H7 (cell line): ENCODE data around the gene ASPSCR1. TPM values are rescaled to one million over a fixed set of nuclear protein-coding genes. Genes with fewer than 3 reads are reported as not detected.
A peak's percentile ranks its signal among the peaks of the same experiment; 100 is the strongest.

ENCODE experiments used
- DNase-seq: peaks from one replicate; pipeline ENCODE4 v3.0.0; 2012
- H3K27me3 ChIP-seq: 2 replicates; pipeline ENCODE4 v1.6.0; 2011; ENCODE audit warnings: mild to moderate bottlenecking, low read length; ENCODE audit not compliant: control insufficient read depth, insufficient read depth
- H3K36me3 ChIP-seq: replicated peaks from 2 replicates; pipeline ENCODE4 v1.5.1; 2011; ENCODE audit warnings: low read length; ENCODE audit not compliant: control insufficient read depth, insufficient read depth
- H3K4me3 ChIP-seq: 2 replicates; pipeline ENCODE4 v1.5.1; 2011; ENCODE audit warnings: low read depth, mild to moderate bottlenecking, control low read depth, low read length, moderate library complexity; ENCODE audit not compliant: insufficient read depth
- total RNA-seq: library from RNA; depleted of rRNA; stranded (reverse); fragments of >200 nt; shearing (Covaris generic); gene quantifications from 2 replicates; pipeline ENCODE4 v1.2.3, GENCODE V29; 2014; rRNA removed

The ASPSCR1 gene, protein sequence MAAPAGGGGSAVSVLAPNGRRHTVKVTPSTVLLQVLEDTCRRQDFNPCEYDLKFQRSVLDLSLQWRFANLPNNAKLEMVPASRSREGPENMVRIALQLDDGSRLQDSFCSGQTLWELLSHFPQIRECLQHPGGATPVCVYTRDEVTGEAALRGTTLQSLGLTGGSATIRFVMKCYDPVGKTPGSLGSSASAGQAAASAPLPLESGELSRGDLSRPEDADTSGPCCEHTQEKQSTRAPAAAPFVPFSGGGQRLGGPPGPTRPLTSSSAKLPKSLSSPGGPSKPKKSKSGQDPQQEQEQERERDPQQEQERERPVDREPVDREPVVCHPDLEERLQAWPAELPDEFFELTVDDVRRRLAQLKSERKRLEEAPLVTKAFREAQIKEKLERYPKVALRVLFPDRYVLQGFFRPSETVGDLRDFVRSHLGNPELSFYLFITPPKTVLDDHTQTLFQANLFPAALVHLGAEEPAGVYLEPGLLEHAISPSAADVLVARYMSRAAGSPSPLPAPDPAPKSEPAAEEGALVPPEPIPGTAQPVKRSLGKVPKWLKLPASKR
- total RNA-seq: 62.1 and 65.8 TPM in 2 replicates

DNA sequence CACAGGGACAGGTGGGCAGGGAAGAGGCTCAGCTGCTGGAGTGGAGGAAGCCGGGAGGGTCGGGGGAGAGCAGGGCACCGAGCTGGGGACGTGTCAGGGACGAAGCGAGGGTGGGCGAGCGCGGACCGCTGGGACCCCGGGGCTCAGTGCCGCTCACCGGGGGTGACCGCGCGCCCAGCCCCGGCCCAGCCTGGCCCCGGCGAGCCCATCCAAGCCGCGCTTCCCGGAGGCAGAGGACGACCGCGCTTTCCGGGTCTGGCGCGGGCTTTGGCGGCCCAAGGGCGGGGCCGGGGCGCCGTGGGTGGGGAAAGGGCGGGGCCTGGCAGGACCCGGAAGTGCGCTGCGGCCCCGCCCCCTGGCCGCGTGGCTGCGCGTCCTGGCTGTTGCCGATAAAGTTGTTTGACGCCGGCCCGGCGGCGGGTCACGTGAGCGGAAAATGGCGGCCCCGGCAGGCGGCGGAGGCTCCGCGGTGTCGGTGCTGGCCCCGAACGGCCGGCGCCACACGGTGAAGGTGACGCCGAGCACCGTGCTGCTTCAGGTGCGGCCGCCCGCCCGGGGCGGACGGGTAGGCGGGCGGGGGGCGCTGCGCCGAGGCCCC, at the start of gene ASPSCR1:
TSS of gene ASPSCR1 (plus strand) at position 419 of the 598 bp plus-strand sequence. CDS start at position 437, 18 bp downstream.
- peak within 1 kb of the TSS; percentile 86 for H3K4me3 ChIP-seq
- H3K27me3 ChIP-seq: peaks cover 12% of the 10 kb centered on the region
- peak; percentile 98 for DNase-seq
- H3K36me3 ChIP-seq: peaks cover 3% of the 10 kb centered on the region; the same call in 1 of the 2 replicates

DNA sequence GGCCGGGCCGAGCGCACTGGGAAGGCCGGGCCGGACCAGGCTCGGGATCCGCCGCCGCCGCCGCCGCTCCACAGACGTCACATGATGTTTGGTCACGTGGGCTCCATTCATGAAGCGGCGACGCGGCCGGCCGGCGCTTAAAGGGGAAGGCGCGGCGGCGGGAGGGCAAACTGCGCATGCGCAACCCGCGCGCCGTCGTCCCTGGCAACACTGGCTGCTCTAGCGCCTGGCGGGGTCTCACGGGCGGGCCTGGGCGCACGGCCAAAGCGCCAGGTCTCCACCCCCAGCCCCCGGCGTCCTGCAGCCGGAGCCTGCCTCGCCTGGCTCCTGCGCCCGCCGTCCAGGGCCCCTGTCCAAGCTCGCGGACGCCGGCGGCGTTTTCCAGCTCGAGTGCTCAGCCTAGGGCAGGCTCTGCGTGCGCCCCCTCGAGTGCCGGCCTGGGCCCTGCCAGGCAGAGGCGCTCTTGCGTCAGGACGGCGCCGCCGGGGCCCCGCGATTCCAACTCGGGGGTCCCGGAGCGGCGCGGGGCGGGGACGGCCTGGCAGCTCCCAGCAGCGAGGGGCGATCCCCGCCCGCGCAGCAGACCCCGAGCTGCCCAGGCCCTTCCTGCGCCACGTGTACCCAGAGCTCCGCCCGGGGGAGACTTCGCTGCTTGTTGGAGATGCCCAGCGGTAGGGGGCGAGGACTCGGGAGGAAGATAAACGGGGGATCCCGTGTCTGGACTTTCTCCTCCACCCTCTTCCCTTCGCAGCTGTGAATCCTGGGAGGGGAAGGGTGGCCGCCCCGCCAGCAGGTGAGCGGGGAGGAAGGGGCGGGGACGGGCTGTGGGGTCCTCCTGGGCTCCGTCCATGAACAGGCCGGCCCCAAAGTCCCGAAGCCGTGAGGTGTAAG, 49.5 kb upstream of the ASPSCR1 start, which contains the start of gene MAFG:
TSS of gene MAFG (minus strand) at position 83 of the 891 bp plus-strand sequence. CDS start 4,550 bp downstream, outside the sequence.
- Histone ChIP-seq H3K4me3 (peak within 1 kb of the TSS; percentile 68), H3K36me3 (no peaks in the 10 kb centered on the region), H3K27me3 (peaks cover 10% of the 10 kb centered on the region)
- peak; percentile 99 for DNase-seq

DNA sequence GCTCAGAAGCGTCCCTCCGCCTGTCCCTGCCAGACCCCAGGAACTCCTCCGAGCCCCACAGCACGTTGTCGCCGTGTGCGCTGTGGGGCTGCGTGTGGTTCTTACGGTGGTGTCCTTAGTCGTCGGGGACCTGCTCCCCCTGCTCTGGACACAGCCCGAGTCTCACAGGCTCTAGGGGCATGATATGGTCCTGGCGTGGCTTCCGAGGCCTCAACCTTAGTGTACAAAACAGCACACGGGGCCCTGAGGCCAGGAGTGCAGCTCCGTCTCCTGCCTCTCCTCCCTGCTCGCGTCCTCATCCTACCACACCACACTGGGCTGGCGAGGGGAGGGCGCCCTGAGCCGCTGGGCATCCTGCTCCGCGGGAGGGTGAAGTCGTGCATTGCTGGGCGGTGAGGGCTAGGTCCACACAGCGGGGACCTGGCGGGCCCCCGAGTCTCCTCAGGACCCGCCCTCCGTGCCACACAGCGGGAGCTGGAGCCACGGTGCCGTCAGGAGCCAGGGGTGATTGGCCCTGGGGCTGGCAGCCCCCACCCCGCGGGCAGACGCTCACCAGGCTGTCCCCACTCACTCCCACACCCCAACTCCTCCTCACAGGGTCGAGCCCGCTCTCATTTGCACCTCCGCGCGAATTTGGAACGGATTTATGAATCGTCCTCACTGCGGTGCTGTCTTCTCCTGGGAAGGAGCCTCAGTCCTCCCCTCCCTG, 48.7 kb upstream of the ASPSCR1 start:
- Histone ChIP-seq H3K27me3 (peaks cover 10% of the 10 kb centered on the region), H3K36me3 (peaks cover 3% of the 10 kb centered on the region; the same call in 1 of the 2 replicates), H3K4me3 (peak overlapping the region; percentile 68)
- peak; percentile 79 for DNase-seq

DNA sequence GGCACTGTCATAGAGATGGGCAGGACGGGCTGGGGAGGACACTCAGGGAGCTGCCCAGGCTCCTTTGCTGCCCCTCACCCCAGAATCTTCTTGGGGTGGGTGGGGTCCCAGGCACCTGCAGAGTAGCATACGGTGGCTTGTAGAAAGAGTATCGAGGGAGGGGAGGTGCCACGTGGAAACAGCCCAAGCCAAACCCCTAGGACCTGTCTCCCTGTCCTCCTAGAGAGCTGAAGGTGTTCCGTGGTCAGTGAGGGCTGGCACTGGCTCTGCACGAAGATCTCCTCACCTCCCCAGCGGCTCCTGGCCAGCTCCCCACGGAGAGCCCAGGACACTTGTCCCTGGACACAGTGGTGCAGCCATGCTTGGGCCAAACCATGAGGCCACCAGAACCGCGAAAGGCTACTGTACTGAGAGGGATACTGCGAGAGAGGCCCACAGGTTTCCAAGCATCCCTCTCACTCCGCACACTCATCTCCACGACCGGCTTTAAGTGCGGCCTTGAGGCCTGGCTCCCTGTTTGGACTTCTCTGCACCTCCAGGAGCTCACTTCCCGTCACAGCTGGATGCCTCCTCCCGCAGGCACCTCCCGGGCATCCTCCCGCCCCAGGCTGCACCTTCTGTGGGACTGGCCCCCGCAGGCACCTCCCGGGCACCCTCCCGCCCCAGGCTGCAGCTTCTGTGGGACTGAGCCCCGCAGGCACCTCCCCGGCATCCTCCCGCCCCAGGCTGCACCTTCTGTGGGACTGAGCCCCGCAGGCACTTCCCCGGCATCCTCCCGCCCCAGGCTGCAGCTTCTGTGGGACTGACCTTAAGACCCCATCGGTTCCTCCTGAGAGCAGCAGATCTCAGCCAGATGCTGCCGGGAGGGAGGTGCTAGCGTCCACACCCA, 47.9 kb upstream of the ASPSCR1 start:
- H3K36me3 ChIP-seq: peaks cover 6% of the 10 kb centered on the region
- H3K4me3 ChIP-seq: no peak overlapping the region
- DNase-seq: no peak
- peaks cover 10% of the 10 kb centered on the region for H3K27me3 ChIP-seq

DNA sequence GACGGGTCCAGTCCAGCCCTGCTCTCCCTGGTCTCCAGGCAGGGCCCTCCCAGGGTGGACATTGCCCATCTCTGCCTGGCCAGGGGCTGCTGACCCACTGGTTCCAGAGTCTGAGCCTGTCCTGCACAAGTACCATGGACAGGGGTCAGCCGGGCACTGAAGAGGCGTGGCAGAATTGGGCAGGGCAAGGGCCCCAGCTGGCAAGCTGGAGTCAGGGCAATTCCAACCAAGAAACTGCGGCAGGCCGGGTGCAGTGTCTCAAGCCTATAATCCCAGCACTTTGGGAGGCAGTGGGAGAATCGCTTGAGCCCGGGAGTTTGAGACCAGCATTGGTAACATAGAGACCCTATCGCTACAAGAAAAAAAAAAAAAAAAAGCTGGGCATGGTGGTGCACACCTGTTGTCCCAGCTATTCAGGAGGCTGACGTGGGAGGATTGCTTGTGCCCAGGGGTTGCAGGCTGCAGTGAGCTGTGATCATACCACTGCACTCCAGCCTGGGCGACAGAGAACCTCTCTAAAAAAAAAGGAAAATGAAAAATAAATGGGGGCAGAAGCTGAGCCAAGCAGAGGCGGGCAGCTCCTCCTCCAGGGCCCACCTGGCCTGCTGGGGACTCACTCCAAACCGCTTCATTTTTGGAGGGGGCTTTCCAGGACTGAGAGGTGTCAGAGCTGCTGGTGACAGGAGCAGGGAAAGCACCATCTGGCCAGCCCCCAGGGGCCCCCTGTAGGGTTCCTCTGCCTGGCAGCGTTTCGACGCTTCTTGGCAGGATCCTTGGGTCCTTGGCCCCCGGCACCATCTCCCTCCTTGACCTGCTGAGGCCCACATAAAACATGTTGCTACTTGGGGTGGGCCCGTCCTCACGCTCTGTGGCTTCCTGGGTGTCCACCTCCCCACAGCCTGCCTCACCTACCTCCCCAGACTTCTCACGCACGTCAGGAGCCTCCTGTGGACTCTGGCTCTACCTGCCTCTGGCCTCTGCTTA, 47.0 kb upstream of the ASPSCR1 start:
- H3K4me3 ChIP-seq: no peak overlapping the region

DNA sequence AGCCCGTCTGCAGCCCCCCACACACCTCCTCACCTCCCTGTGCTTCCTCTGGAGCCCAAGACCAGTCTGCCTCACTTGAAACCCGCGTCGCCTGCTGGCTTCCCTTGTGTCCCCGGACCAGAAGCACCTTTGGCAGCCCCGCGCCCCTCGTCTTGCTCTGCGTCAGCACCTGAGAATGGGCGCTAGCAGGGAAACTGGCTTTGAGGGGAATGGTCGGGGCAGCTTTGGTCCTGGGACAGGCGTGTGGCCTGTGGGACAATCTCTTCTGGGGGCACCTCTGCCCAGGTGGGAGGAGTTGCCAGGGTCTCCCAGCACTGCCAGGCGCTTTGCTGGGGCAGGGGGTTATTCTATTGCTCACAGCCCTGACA, 46.3 kb upstream of the ASPSCR1 start:
- DNase-seq: no peak
- Histone ChIP-seq H3K27me3 (peaks cover 10% of the 10 kb centered on the region), H3K4me3 (no peak overlapping the region), H3K36me3 (peaks cover 12% of the 10 kb centered on the region)

More for the DNA sequence above, 47.0 kb upstream of the ASPSCR1 start:
- peaks cover 12% of the 10 kb centered on the region for H3K36me3 ChIP-seq
- H3K27me3 ChIP-seq: peaks cover 10% of the 10 kb centered on the region
- DNase-seq: no peak

DNA sequence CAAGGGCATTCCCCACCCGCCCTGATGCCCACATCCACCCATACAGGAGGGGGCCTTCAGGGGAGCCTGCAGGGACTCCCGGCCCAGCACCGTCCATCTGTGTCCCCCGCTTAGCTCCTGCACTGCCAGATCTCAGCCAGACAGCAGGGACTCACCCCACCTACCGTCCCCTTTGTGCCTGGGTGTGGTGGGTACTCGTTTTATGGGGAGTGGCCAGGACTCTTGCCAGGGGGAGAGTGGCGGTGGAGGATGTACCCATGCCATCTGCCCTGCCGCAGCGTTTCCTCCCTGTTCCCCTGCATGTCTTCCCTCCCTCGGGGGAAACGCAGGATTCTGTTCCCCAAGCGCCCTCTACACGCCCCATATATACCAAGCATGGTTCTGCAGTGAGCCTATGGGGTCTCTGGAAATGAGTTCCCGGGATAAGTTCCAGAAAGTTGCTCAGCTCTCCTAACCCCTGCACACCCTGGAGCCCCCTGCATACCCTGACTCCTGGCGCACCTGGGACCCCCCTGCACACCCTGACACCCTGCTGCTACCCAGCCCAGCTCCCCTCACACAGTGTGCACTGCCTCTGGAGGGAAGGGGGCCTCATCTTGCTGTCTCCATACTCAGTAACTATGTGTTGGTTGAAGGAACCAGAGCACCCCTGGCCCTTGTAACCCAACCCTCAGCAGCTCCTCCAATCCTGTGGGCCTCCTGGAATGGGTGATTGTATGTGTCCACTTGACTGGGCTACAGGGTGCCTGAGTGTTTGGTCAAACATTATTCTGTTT, 45.7 kb upstream of the ASPSCR1 start:
- peaks cover 12% of the 10 kb centered on the region for H3K36me3 ChIP-seq
- peaks cover 10% of the 10 kb centered on the region for H3K27me3 ChIP-seq
- no peak for DNase-seq
- H3K4me3 ChIP-seq: no peak overlapping the region

DNA sequence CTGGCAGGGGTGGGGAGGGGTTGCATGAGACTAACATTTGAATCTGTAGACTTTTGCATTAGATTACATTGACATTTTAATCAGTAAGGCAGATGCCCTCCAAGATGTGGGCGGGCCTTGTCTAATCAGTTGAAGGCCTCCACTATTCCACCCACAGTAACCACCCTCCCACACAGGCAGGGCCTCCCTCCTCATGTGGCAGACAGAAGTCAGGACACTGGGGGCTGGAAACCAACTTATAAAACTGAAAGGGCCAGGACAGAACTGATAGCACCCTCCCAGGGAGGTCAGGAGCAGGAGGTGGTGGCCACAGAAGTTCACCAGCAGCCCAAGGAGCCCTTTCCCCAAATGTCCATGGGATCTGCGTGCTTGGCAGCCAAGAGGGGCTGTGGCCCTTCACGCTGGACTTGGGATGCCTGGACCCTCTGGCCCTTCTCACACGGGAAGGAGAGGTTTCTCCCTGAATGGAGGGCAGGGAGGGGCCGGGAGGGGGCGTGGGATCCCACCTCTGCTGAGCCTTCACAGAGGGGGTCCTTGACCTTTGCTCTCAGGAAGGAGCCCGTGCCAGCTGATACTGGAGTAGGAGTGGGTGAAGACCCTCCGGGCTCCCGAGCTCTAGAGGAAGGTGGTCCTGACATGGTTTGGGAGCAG, 45.0 kb upstream of the ASPSCR1 start:
- Histone ChIP-seq H3K4me3 (no peak overlapping the region), H3K27me3 (peaks cover 10% of the 10 kb centered on the region), H3K36me3 (peaks cover 12% of the 10 kb centered on the region)
- no peak for DNase-seq

DNA sequence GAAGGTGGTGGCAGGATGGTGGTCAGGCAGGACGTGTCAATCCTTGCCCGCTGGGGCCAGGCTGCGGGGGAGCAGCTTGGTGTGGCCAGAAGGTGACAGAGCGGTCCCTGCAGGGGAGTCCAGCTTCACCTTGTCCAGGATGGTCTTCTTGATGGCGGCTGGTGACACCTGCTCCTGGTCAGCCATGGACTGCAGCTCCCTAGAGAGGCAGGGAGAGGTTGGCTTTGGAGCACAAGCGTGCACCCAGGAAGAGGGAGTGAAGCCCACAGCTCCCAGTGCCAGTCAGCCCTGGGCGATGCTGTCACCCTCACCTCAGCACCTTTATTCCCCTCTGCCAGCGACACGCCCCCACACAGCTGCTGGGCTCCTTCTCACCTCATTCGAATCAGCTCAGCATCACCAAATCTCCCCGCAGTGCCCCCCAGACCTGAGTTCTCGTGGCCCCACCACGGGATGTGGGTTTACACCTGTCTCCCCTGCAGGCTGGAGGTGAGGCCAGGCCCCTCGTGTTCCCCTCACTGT, 44.2 kb upstream of the ASPSCR1 start:
- no peak for DNase-seq
- peaks cover 12% of the 10 kb centered on the region for H3K36me3 ChIP-seq
- H3K27me3 ChIP-seq: peaks cover 8% of the 10 kb centered on the region
- no peak overlapping the region for H3K4me3 ChIP-seq

DNA sequence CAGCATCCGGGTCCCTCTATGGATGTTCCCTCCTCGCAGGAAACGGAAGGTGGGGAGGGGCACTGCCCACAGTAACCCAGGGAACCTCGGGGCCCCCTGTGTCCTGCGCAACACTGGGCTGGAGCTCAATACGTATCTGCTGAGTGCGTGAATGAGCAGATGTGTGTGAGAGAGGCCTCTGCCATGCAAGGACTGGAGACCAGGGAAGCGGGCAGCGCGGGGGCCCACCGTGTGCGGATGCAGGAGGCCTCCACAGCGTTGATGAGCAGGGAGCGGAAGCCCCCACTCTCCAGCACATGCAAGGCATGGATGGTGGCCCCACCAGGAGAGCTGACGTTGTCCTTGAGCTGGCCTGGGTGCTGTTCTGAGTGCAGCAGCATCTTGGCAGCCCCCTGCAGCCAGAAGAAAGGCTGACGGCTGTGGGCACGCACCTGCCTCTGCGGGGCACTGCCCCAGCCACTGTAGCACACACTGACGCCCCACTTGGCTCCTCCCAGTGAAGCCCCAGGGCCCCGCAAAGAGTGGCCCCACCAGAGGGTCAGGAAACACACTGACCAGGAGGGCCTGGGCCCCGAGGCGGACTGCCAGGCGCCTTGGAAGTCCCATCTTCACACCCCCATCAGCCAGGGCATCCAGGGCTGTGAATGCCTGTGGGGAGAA, 43.2 kb upstream of the ASPSCR1 start:
- DNase-seq: no peak
- no peaks in the 10 kb centered on the region; the same call in 1 of the 2 replicates for H3K27me3 ChIP-seq
- H3K36me3 ChIP-seq: peaks cover 12% of the 10 kb centered on the region
- no peak overlapping the region for H3K4me3 ChIP-seq
